Mucosa of descending colon (tissue), 3 donors: ENCODE measurements around the gene DOCK4. TPM values are rescaled to one million over a fixed set of nuclear protein-coding genes. Genes with fewer than 3 reads are reported as not detected.
A peak's percentile ranks its signal among the peaks of the same experiment; 100 is the strongest.

Source experiments
- ATAC-seq: fragments of 200-7000 bp; cut with Tn5 transposase; one replicate; pipeline ENCODE4 v1.9.1; 2020; ENCODE audit warnings: mild to moderate bottlenecking, moderate library complexity
- DNase-seq, 3 donors: peaks; one replicate each; pipeline ENCODE4 v3.0.0-alpha.2; 2020
- H3K36me3 ChIP-seq: fragments of 200-600 bp; one replicate; pipeline ENCODE4 v1.8.0; 2021; ENCODE audit warnings: low read depth, mild to moderate bottlenecking
- H3K4me1 ChIP-seq: fragments of 200-600 bp; one replicate; pipeline ENCODE4 v1.8.0; 2021; ENCODE audit warnings: low read depth, mild to moderate bottlenecking
- H3K4me3 ChIP-seq: fragments of 200-600 bp; one replicate; pipeline ENCODE4 v1.8.0; 2021; ENCODE audit warnings: mild to moderate bottlenecking
- H3K9me3 ChIP-seq: fragments of 200-600 bp; one replicate; pipeline ENCODE4 v1.8.0; 2021; ENCODE audit warnings: mild to moderate bottlenecking
- CTCF ChIP-seq: fragments of 200-600 bp; IDR thresholded peaks from one replicate; pipeline ENCODE4 v1.8.0; 2022; ENCODE audit warnings: antibody characterized with exemption, mild to moderate bottlenecking
- intact Hi-C, 2 donors: fragments of 100-400 bp; cut with DNase I in 1 of 2; cut with micrococcal nuclease in 1 of 2; formaldehyde crosslinking; loops; one replicate each; pipeline versions ENCODE4 v1.11.0 to v1.11.1; 2022; cut with DNase I, micrococcal nuclease
- total RNA-seq, 3 donors: library from RNA; stranded (reverse); fragmentation: NEBNext Ultra II Directional in 2 of 3; extraction: Animal tissue kit (Norgen Biotek cat#: 25700) in 2 of 3; gene quantifications; one replicate each; pipeline versions ENCODE4 v1.2.1 to v1.2.4, GENCODE V29; 2021 to 2023
- donor health status: DM: no; HTN: no; CAD: no; lungs with moderate emphysema.
- donor health status: DM: no; HTN: no; CAD: no.
- donor health status: DM: no; HTN: yes; CAD: no.

DOCK4 gene
- total RNA-seq, 3 donors from 2014 or later: 9.2 to 18.4 (median 12.7) TPM

DNA sequence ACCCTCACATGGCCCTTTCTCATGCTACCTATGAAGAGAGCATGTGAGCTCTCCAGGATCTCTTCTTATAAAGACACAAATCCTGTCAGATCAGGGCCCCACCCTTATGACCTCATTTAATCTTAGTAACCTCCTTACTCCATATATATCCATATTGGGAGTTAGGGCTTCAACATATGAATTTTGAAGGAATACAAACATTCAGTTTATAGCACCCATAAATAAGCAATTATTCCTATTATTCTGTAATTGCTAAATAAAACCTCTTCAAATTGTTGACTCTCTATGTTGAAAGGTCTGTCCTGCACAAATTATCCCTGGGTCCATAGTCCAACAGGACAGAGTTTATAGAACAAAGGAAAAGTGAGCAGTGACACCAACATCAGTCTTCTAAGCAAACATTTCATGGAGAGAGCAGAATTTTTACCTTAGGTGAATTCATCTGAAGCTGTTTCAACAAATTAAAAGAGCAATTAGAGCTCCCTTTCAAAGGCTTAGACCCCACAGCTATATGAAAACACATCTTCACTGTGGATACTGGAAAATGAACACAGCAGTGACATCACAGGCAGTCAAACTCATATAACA, 12.2 kb downstream of the DOCK4 start:
- intact Hi-C loops: no loop called here

DNA sequence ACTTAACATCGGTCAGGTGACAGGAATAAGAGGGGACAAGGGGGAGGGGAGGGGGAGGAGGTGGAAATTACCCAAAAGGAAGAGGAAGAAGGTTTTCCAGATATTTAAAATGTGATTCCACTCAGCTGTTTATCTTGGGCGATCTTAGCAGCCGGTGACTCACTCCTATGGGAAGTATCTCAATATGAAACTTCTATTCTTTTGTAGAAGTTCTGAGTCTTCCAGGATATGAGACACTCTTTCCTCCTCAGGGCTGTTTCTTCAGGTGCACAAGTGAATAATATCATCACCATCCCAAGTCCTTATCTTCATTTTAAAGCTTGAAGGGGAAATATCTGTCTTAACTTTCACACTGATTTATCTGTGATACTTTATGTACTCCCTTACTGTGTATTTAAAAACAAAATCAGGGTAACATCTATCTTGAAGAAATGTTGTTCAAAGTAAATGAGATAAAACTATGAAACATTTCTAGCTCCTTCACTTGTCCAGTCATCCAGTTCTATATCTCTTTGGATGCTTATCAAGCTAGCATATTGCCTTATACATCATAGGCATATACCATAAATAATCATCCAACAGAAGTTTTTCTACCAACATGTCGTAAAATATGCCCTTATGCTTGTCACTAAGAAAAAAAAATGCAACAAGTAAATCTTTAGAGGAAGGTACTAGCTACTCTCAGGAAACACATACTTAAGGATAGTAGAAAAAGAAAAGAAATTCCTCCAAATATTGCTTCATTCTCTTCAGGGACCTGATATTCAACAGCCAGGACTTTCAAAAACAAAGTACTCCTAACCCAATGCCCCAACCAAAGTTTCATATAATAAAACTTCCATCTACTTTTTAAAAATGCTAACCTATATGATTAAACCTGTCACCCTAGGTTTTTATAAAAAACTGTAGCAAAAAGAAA, 13.7 kb downstream of the DOCK4 start:
- no peaks in the 10 kb centered on the region for H3K36me3 ChIP-seq
- no peaks in the 10 kb centered on the region for H3K9me3 ChIP-seq
- no peak for TF ChIP-seq CTCF
- intact Hi-C loops: no loop called here
- peak; percentile 34 for ATAC-seq
- no peak for DNase-seq
- H3K4me1 ChIP-seq: no peaks in the 10 kb centered on the region
- no peak overlapping the region for H3K4me3 ChIP-seq

More for the DNA sequence above, 12.2 kb downstream of the DOCK4 start:
- no peak overlapping the region for H3K4me3 ChIP-seq
- no peak for DNase-seq
- ATAC-seq: no peak
- H3K9me3 ChIP-seq: no peaks in the 10 kb centered on the region
- H3K4me1 ChIP-seq: no peaks in the 10 kb centered on the region
- no peak for TF ChIP-seq CTCF
- H3K36me3 ChIP-seq: no peaks in the 10 kb centered on the region

- ATAC-seq (no peak), DNase-seq (no peak)
- no peaks in the 10 kb centered on the region for H3K4me1 ChIP-seq
- no peaks in the 10 kb centered on the region for H3K36me3 ChIP-seq
- H3K4me3 ChIP-seq: no peak overlapping the region
- TF ChIP-seq CTCF: no peak
- no peaks in the 10 kb centered on the region for H3K9me3 ChIP-seq
- intact Hi-C loops: no loop called here
These were observed 16.1 kb downstream of the DOCK4 start for GRCh38 chr7:112190120-112190519.

DNA sequence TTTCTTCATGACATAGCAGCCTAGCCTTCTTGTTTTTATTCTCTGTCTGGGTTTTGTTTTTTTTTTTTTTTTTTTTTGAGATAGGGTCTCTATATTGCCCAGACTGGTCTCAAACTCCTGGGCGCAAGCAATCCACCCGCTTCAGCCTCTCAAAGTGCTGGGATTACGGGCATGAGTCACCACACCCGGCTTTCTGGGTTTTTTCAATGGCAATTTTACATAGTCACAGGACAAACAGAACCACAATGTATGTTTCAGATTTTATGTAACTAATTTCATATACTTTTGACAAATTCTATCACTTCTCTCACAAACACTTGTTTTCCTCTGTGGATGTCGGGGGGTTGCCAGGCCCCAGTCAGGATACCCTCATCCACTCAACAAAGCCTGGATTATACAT, 16.5 kb downstream of the DOCK4 start:
- no peak for ATAC-seq

DNA sequence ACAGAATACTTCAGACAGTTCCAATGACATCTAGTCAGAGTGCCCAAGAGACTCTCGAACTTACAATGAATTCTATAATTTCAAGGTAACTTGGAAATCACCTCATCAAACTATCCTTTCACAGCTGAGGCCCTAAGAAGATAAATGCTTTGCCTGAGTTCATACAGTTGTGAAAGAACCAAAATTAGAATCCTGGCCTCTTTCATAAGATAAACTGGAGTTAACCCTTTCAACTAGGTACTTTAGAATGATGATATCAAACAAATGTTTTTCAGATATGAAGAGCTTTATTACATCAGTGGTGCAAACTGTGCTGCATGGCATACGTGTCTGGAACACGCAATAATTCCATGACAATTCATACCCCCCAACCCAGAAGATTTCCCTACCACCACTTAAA, 17.9 kb downstream of the DOCK4 start:
- DNase-seq: no peak
- no peak for TF ChIP-seq CTCF
- no peak overlapping the region for H3K4me3 ChIP-seq
- intact Hi-C loops: no loop called here
- no peak for ATAC-seq
- H3K9me3 ChIP-seq: no peaks in the 10 kb centered on the region
- no peaks in the 10 kb centered on the region for H3K4me1 ChIP-seq
- no peaks in the 10 kb centered on the region for H3K36me3 ChIP-seq

More for the DNA sequence above, 16.5 kb downstream of the DOCK4 start:
- Histone ChIP-seq H3K4me1 (no peaks in the 10 kb centered on the region), H3K4me3 (no peak overlapping the region), H3K9me3 (no peaks in the 10 kb centered on the region), H3K36me3 (no peaks in the 10 kb centered on the region)
- TF ChIP-seq CTCF: no peak
- intact Hi-C loops: no loop called here
- DNase-seq: no peak
